KOPT-K1 (cell line): ENCODE results near the gene RNF144B.
"Not testable (repeated sequence)": the region's sequence is repeated elsewhere in the genome, so short reads cannot be mapped to it uniquely, and the experiment has no call there.

ENCODE experiments used
- H3K27ac ChIP-seq: fragments of 200-600 bp; sonication (generic); 2 replicates; pipeline ENCODE4 v1.5.1; 2016; ENCODE audit warnings: antibody characterized with exemption, mild to moderate bottlenecking, low read depth, low read length; ENCODE audit not compliant: poor library complexity, severe bottlenecking
- H3K36me3 ChIP-seq: fragments of 200-600 bp; sonication (generic); 2 replicates; pipeline ENCODE4 v1.5.1; 2017; ENCODE audit warnings: antibody characterized with exemption, mild to moderate bottlenecking, low read length, moderate library complexity; ENCODE audit not compliant: insufficient read depth
- H3K9me3 ChIP-seq: fragments of 200-600 bp; sonication (generic); 2 replicates; pipeline ENCODE4 v1.5.1; 2017; ENCODE audit warnings: antibody characterized with exemption, low read length, mild to moderate bottlenecking; ENCODE audit not compliant: insufficient read depth, poor library complexity, severe bottlenecking

The RNF144B gene

DNA sequence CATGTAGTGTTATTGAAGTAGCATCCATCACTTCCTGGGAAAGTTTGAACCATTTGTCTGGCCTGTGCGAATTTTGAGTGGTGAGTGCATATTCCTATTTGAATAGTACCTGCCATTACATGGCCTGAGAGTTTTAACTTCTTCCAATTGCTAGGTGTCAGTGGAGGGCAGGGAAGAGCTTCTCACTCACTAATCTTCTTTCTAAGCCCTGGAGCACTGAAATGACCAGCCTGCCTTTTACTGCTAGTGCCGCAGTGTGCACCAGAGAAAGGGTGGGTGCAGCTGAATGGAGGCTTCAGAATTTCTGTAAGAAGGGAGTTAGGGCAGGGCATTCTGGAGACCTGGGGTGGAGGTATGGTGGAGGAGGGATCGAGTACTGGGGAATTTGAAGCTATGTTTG, 45.5 kb downstream of the RNF144B start:
- Histone ChIP-seq H3K9me3 (no peaks in the 10 kb centered on the region), H3K36me3 (no peaks in the 10 kb centered on the region), H3K27ac (no peak overlapping the region)

DNA sequence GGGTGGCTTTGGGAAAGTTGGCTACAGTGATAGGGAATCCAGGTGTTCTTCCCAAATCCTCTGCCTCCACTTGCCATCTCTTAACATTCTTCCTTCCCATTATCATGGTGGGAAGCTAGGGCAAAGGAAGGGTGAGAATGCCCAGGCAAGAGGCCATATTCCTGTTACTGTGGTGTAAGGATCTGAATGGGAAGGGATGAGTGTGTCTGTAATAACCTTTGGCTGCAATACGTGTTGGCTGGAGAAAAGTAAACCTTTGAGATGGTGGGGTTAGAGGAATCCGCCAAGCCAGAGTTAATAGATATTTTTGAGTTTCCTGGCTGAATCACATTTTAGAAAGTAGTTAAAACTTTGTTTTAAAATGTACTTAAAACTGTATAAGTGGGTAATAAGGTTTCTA, 45.9 kb downstream of the RNF144B start:
- H3K9me3 ChIP-seq: no peaks in the 10 kb centered on the region
- H3K36me3 ChIP-seq: no peaks in the 10 kb centered on the region
- no peak overlapping the region for H3K27ac ChIP-seq

- no peak overlapping the region for H3K27ac ChIP-seq
- H3K9me3 ChIP-seq: no peaks in the 10 kb centered on the region
- H3K36me3 ChIP-seq: no peaks in the 10 kb centered on the region
These were observed 49.2 kb downstream of the RNF144B start for GRCh38 chr6:18436341-18436740.

- no peaks in the 10 kb centered on the region for H3K36me3 ChIP-seq
- H3K27ac ChIP-seq: no peak overlapping the region
- H3K9me3 ChIP-seq: no peaks in the 10 kb centered on the region
These were observed 52.4 kb downstream of the RNF144B start for GRCh38 chr6:18439581-18439980.

- Histone ChIP-seq H3K9me3 (no peaks in the 10 kb centered on the region), H3K27ac (no peak overlapping the region), H3K36me3 (no peaks in the 10 kb centered on the region)
These were observed 54.3 kb downstream of the RNF144B start for GRCh38 chr6:18441251-18441979.

DNA sequence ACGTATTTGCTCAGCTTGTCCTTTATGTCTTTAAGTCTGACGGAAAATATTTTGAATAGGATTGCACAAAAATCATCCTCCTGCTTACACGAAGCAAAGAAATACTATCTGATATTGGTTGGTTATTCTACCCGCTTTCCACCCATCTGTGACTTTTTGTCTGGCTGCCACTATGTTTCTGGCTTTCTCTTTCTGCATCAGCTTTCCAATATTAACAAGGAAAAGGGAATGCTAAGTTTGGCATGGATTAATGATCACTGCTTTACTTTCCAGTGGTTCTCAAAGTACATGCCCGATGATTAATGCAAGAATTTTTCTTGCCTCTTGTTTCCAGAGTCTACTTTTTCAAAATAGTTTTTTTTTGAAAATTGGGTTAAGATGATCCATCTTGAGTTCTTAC, 57.0 kb downstream of the RNF144B start:
- no peak overlapping the region for H3K27ac ChIP-seq
- H3K36me3 ChIP-seq: no peaks in the 10 kb centered on the region
- no peaks in the 10 kb centered on the region for H3K9me3 ChIP-seq

DNA sequence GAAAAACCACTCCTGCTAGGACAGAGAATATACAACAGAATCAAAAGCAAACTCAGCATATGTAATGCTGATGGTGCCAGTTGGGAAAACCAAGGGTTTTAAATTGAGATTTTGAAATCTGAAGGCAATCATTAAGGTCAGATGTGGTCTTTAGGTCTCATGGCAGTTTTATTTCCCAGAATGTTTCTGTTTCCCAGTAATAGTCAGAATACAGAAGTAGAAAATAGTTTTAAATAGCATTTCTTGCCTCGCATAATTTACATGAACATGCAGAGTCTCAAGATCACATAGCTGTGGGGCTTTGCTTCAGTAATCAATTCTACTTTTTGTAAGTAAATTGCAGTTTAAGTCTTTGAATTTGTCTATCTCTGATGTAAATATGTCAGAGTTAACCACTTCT, 58.1 kb downstream of the RNF144B start:
- H3K27ac ChIP-seq: no peak overlapping the region
- no peaks in the 10 kb centered on the region for H3K9me3 ChIP-seq
- no peaks in the 10 kb centered on the region for H3K36me3 ChIP-seq

DNA sequence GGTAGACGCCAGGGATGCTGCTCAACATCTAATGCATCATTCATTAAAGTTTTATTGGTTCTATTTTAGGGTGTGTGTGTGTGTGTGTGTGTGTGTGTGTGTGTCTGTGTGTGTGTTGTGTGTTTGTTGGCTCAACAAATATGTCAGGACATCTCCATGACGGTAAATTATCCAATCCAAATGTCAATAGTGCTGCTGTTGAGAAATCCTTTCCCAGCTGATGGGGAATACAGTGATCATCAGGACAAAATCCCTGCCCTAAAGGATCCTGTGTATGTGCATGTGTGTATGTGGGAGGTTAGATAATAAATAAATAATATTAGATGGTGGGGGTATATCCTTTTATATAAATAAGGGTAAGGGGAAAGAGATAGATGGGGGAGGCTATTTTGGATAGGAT, 59.6 kb downstream of the RNF144B start:
- Histone ChIP-seq H3K27ac (no peak overlapping the region), H3K9me3 (no peaks in the 10 kb centered on the region), H3K36me3 (no peaks in the 10 kb centered on the region)

GRCh38 chr6:18447552-18447951, 60.4 kb downstream of the RNF144B start:
- H3K36me3 ChIP-seq: no peaks in the 10 kb centered on the region
- no peak overlapping the region for H3K27ac ChIP-seq
- no peaks in the 10 kb centered on the region for H3K9me3 ChIP-seq

- no peak overlapping the region for H3K27ac ChIP-seq
- H3K9me3 ChIP-seq: no peaks in the 10 kb centered on the region
- no peaks in the 10 kb centered on the region for H3K36me3 ChIP-seq
These were observed 64.6 kb downstream of the RNF144B start for GRCh38 chr6:18451756-18452155.

DNA sequence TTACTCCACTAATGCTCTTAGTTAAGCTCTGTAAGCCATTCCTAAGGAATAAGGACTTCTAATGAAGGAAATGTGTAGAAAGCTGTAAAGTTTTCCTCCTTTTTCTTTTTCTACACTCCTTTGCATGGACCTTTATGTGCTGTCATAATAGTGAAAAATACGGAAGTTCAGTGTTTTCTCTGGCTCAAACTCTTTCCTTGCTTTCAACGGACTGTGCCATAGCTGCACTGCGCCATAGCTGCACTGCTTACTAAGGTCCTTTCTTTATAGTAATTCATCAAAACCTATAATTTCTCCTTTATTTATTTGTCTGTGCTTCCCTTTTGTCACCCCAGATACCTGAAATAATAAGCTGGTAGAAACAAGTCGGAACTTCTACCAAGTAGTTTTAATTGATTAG, 67.3 kb downstream of the RNF144B start:
- Histone ChIP-seq H3K36me3 (no peaks in the 10 kb centered on the region), H3K27ac (no peak overlapping the region), H3K9me3 (no peaks in the 10 kb centered on the region)

DNA sequence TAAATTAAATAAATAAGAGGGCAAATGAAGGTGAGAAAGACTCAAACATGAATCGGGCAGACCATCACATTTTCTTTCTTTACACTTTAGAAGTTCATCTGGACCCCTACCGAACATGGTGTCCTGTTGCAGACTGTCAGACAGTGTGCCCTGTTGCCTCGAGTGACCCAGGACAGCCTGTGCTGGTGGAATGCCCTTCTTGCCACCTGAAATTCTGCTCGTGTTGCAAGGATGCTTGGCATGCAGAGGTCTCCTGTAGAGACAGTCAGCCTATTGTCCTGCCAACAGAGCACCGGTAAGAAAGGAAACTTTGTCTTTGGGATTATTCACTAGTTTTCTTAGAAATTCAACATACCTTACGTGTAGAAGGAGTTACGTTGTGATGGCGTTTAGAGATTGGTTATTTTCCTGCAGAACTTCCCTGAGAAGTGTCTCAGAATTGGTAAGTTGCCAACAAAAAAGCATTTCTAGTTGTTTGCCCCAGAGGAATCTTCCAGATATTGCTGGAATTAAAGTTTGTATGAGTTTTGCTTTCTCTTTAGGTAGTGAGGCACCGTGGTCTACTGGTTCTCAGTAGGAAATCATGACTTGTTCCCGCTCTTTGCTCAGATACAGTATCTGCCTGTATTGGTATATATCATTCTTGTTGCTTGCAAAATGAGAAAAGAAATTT, 70.1 kb downstream of the RNF144B start:
- Histone ChIP-seq H3K36me3 (no peaks in the 10 kb centered on the region), H3K27ac (no peak overlapping the region)

GRCh38 chr6:18458086-18458485, 70.9 kb downstream of the RNF144B start:
- H3K36me3 ChIP-seq, H3K27ac ChIP-seq, H3K9me3 ChIP-seq: not testable (repeated sequence)

More for the DNA sequence above, 70.1 kb downstream of the RNF144B start:
- H3K9me3 ChIP-seq: no peaks in the 10 kb centered on the region

DNA sequence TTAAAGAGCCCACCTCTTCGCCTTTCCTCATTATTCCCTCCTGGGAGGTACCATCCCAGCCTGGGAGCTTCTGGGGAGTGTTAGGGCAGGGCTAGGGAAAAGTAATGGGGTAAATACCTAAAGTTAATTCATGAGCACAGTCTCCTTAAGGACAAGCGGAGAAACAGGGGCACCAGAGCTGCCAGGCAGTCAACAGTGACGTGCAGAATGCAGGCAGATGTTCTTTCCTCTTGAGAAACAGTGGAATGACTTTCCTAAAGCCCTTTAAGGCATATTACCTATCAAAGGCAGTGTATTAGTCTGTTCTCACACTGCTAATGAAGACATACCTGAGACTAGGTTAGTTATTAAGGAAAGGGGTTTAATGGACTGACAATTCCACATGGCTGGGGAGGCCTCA, 76.3 kb downstream of the RNF144B start:
- Histone ChIP-seq H3K9me3 (no peaks in the 10 kb centered on the region), H3K36me3 (no peaks in the 10 kb centered on the region), H3K27ac (no peak overlapping the region)

GRCh38 chr6:18464176-18464575, 77.0 kb downstream of the RNF144B start:
- no peak overlapping the region for H3K27ac ChIP-seq
- no peaks in the 10 kb centered on the region for H3K36me3 ChIP-seq
- H3K9me3 ChIP-seq: no peaks in the 10 kb centered on the region
